ENCODE measurements around the gene CEMIP2.

Gene CEMIP2

DNA sequence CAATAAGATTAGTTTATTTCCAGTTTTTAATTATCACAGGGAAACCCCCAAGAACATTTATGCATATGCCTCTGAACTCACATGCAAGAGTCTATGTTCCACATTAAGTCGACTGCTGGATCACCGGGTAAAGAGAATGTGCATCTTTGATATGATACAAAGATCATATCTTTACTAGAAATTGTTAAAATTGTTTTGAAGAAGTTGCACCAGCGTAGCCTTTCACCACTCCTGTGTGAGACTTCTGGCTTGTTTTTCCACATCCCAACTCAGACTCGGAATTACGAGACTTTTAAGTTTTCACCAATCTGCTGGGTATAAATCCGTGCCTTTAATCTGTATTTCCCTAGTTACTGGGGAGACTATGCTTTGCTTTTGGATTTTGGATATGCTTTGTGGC, 113.2 kb downstream of the CEMIP2 start:
- no peak for DNase-seq
- TF ChIP-seq, protein P1, sequence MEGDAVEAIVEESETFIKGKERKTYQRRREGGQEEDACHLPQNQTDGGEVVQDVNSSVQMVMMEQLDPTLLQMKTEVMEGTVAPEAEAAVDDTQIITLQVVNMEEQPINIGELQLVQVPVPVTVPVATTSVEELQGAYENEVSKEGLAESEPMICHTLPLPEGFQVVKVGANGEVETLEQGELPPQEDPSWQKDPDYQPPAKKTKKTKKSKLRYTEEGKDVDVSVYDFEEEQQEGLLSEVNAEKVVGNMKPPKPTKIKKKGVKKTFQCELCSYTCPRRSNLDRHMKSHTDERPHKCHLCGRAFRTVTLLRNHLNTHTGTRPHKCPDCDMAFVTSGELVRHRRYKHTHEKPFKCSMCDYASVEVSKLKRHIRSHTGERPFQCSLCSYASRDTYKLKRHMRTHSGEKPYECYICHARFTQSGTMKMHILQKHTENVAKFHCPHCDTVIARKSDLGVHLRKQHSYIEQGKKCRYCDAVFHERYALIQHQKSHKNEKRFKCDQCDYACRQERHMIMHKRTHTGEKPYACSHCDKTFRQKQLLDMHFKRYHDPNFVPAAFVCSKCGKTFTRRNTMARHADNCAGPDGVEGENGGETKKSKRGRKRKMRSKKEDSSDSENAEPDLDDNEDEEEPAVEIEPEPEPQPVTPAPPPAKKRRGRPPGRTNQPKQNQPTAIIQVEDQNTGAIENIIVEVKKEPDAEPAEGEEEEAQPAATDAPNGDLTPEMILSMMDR (IDR thresholded peaks at IDR 0.05; ENCODE audit: low read depth, low read length): no peak
- H3K36me3 ChIP-seq: no peaks in the 10 kb centered on the region
- no peaks in the 10 kb centered on the region for H3K9me3 ChIP-seq (ENCODE audit: severe bottlenecking)
- no peaks in the 10 kb centered on the region for H3K27me3 ChIP-seq (ENCODE audit: insufficient read depth, low read depth, severe bottlenecking)
- H3K27ac ChIP-seq: no peak overlapping the region
- no peak overlapping the region for H3K4me3 ChIP-seq (ENCODE audit: low read depth, low read length)

DNA sequence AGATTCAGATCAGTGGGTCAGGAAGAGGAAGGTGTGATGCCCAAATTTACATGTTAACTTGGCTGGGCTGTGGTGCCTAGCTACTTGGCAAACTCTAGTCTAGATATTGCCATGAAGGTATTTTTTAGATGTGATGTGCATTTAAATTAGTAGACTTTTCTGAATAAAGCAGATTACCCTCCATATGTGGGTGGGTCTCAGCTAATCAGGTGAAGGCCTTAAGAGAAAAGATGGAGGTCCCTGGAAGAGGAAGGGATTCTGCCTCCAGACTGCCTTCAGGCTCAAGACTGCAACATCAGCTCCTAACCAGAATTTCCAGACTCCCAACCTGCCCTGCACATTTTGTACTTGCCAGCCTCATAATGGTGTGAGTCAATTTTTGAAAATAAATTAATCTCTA, 115.8 kb downstream of the CEMIP2 start:
- DNase-seq: no peak
- no peak overlapping the region for H3K27ac ChIP-seq
- H3K4me3 ChIP-seq (ENCODE audit: low read depth, low read length): no peak overlapping the region
- TF ChIP-seq, protein P1 (IDR thresholded peaks at IDR 0.05; ENCODE audit: low read depth, low read length): no peak
- H3K36me3 ChIP-seq: no peaks in the 10 kb centered on the region
- H3K27me3 ChIP-seq (ENCODE audit: insufficient read depth, low read depth, severe bottlenecking): no peaks in the 10 kb centered on the region
- no peaks in the 10 kb centered on the region for H3K9me3 ChIP-seq (ENCODE audit: severe bottlenecking)

DNA sequence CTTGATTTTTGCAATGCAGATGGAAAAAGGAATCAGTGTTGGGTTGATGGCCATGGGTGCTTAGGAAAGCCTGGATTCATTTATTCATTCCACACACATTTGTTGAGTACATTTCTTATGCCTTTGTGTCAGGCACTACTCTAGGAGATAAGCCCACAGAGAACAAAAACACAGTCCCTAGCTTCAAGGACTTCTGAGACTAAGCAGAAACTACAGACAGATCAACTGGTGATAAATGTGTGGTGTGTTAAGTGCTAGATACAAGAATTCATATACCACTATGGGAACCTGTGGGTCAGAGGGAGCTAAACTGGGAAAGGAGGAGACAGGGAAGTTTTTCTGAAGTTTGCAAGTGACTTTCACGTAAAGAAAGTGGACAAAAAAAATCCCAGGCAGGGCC, 119.9 kb downstream of the CEMIP2 start:
- Histone ChIP-seq H3K36me3 (no peaks in the 10 kb centered on the region), H3K27ac (no peak overlapping the region), H3K27me3 (ENCODE audit: insufficient read depth, low read depth, severe bottlenecking) (no peaks in the 10 kb centered on the region), H3K4me3 (ENCODE audit: low read depth, low read length) (no peak overlapping the region), H3K9me3 (ENCODE audit: severe bottlenecking) (no peaks in the 10 kb centered on the region)
- DNase-seq: no peak
- TF ChIP-seq, protein P1 (IDR thresholded peaks at IDR 0.05; ENCODE audit: low read depth, low read length): no peak

DNA sequence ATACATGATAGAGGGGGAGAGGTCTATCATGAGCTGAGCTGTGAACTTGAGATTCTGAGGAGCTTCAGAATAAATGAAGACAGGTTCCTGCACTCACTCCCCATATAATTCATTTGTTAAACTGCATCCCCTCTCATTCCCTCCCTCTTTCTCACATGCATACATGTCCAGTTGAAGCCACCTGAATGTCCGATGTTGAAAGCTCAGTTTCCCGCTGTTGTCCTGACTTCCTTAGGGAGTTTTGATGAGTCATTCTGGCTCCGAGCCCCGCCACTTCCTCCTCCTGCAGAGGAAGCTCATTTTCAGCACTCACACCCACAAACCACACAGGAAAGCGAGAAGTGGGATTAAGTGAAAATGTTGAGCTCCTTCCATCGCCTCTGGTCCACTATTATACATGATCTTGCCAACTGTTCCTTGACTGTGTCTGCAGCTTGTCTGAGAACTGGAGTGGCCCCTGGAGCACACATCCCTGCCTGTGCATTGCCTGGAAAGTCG, 121.2 kb downstream of the CEMIP2 start:
- no peak for DNase-seq
- H3K4me3 ChIP-seq (ENCODE audit: low read depth, low read length): no peak overlapping the region

DNA sequence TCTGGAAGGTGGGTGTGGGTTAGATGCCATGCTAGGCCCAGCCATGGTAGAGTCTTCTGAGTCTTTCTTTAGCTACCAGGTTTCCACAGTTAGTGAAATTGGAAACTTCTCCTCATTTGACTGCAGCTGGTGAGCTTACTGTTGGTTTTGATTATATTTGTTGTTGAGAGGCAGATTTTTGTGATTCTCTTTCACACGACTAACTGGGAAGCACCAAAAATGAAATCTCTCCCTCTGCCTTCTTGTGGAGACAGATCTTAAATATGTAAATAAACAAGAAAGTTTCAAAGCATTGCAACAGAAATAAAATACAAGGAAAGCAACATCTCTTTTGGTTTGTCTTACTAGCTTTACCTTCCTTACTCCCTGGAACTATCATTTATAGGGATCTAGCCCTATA, 122.2 kb downstream of the CEMIP2 start:
- TF ChIP-seq, protein P1 (IDR thresholded peaks at IDR 0.05; ENCODE audit: low read depth, low read length): no peak
- H3K4me3 ChIP-seq (ENCODE audit: low read depth, low read length): no peak overlapping the region
- H3K9me3 ChIP-seq (ENCODE audit: severe bottlenecking): no peaks in the 10 kb centered on the region
- no peak overlapping the region for H3K27ac ChIP-seq
- H3K36me3 ChIP-seq: no peaks in the 10 kb centered on the region
- H3K27me3 ChIP-seq (ENCODE audit: insufficient read depth, low read depth, severe bottlenecking): no peaks in the 10 kb centered on the region
- no peak for DNase-seq

More for the DNA sequence above, 121.2 kb downstream of the CEMIP2 start:
- Histone ChIP-seq H3K27ac (no peak overlapping the region), H3K27me3 (ENCODE audit: insufficient read depth, low read depth, severe bottlenecking) (no peaks in the 10 kb centered on the region), H3K36me3 (no peaks in the 10 kb centered on the region), H3K9me3 (ENCODE audit: severe bottlenecking) (no peaks in the 10 kb centered on the region)
- TF ChIP-seq, protein P1 (IDR thresholded peaks at IDR 0.05; ENCODE audit: low read depth, low read length): no peak

DNA sequence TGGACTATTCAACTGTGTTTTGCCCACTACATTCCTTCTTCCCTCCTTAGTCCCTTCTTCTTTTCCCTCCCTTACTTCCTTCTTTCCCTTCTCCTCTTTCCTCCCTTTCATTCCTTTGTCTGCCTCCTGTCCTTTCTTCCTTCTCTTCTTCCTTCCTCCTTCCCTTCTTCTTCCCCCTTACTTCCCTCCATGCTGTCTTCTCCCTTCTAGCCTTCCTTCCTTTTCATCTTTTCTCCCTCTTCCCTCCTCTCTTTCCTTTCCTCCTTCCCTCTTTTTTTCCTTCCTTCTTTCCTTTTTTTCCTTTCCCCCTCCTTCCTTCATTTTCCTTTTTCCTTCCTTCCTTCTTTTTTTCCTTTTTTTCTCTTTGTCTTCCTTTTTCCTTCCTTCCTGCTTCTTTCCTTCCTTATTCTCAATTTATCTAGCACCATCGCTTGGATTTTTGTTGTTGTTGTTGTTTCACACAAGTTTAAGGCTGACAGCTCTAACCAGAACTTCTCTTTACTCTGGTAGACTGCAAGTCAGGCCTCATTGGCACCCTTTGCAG, 123.4 kb downstream of the CEMIP2 start:
- Histone ChIP-seq H3K27ac (no peak overlapping the region), H3K27me3 (ENCODE audit: insufficient read depth, low read depth, severe bottlenecking) (no peaks in the 10 kb centered on the region), H3K4me3 (ENCODE audit: low read depth, low read length) (no peak overlapping the region), H3K9me3 (ENCODE audit: severe bottlenecking) (no peaks in the 10 kb centered on the region), H3K36me3 (no peaks in the 10 kb centered on the region)
- TF ChIP-seq, protein P1 (IDR thresholded peaks at IDR 0.05; ENCODE audit: low read depth, low read length): no peak
- DNase-seq: no peak

Data from WERI-Rb-1 (cell line).